ENCODE data around the gene CACNB4. TPM values are rescaled to one million over a fixed set of nuclear protein-coding genes. Genes with fewer than 3 reads are reported as not detected.
"Not testable (repeated sequence)": the region's sequence is repeated elsewhere in the genome, so short reads cannot be mapped to it uniquely, and the experiment has no call there.

CACNB4 gene
- total RNA-seq, 1 donor from 2014 or later = 5.1 TPM

- H3K9me3 Mint-ChIP-seq (ENCODE audit: unreplicated experiment) = peaks cover 2% of the 10 kb centered on the region
- TF ChIP-seq CTCF (IDR thresholded peaks at IDR 0.05; ENCODE audit: partially characterized antibody, unreplicated experiment) = no peak
- H3K4me3 Mint-ChIP-seq (ENCODE audit: unreplicated experiment) = no peak overlapping the region
- no peak overlapping the region for H3K27ac Mint-ChIP-seq (ENCODE audit: unreplicated experiment)
- no peaks in the 10 kb centered on the region for H3K4me1 Mint-ChIP-seq (ENCODE audit: low read depth, unreplicated experiment)
- DNase-seq = no peak
- H3K36me3 Mint-ChIP-seq (ENCODE audit: unreplicated experiment) = peaks cover 3% of the 10 kb centered on the region
- H3K27me3 Mint-ChIP-seq (ENCODE audit: unreplicated experiment) = peaks cover 2% of the 10 kb centered on the region
These were observed 220.6 kb downstream of the CACNB4 start for GRCh38 chr2:151878204-151878603.

- H3K9me3 Mint-ChIP-seq (ENCODE audit: unreplicated experiment); H3K27ac Mint-ChIP-seq (ENCODE audit: unreplicated experiment); H3K27me3 Mint-ChIP-seq (ENCODE audit: unreplicated experiment); H3K36me3 Mint-ChIP-seq (ENCODE audit: unreplicated experiment); H3K4me1 Mint-ChIP-seq (ENCODE audit: low read depth, unreplicated experiment); H3K4me3 Mint-ChIP-seq (ENCODE audit: unreplicated experiment); DNase-seq: not testable (repeated sequence)
These were observed 223.2 kb downstream of the CACNB4 start for GRCh38 chr2:151875631-151876030.

- no peak for DNase-seq
- Mint-ChIP-seq H3K27ac (ENCODE audit: unreplicated experiment) (no peak overlapping the region), H3K4me1 (ENCODE audit: low read depth, unreplicated experiment) (no peaks in the 10 kb centered on the region), H3K27me3 (ENCODE audit: unreplicated experiment) (peaks cover 2% of the 10 kb centered on the region), H3K4me3 (ENCODE audit: unreplicated experiment) (no peak overlapping the region), H3K36me3 (ENCODE audit: unreplicated experiment) (peaks cover 3% of the 10 kb centered on the region), H3K9me3 (ENCODE audit: unreplicated experiment) (peaks cover 3% of the 10 kb centered on the region)
- TF ChIP-seq CTCF (IDR thresholded peaks at IDR 0.05; ENCODE audit: partially characterized antibody, unreplicated experiment) = no peak
These were observed 226.4 kb downstream of the CACNB4 start for GRCh38 chr2:151872463-151872862.

- Mint-ChIP-seq H3K4me1 (ENCODE audit: low read depth, unreplicated experiment) (no peaks in the 10 kb centered on the region), H3K27me3 (ENCODE audit: unreplicated experiment) (no peaks in the 10 kb centered on the region), H3K4me3 (ENCODE audit: unreplicated experiment) (no peak overlapping the region), H3K9me3 (ENCODE audit: unreplicated experiment) (peaks cover 3% of the 10 kb centered on the region), H3K27ac (ENCODE audit: unreplicated experiment) (no peak overlapping the region), H3K36me3 (ENCODE audit: unreplicated experiment) (no peaks in the 10 kb centered on the region)
- DNase-seq = no peak
- no peak for TF ChIP-seq CTCF (IDR thresholded peaks at IDR 0.05; ENCODE audit: partially characterized antibody, unreplicated experiment)
These were observed 229.6 kb downstream of the CACNB4 start for GRCh38 chr2:151869291-151869690.

- H3K27ac Mint-ChIP-seq (ENCODE audit: unreplicated experiment) = no peak overlapping the region
- H3K27me3 Mint-ChIP-seq (ENCODE audit: unreplicated experiment) = no peaks in the 10 kb centered on the region
- no peaks in the 10 kb centered on the region for H3K36me3 Mint-ChIP-seq (ENCODE audit: unreplicated experiment)
- TF ChIP-seq CTCF (IDR thresholded peaks at IDR 0.05; ENCODE audit: partially characterized antibody, unreplicated experiment) = no peak
- DNase-seq = no peak
- no peak overlapping the region for H3K4me3 Mint-ChIP-seq (ENCODE audit: unreplicated experiment)
- no peaks in the 10 kb centered on the region for H3K4me1 Mint-ChIP-seq (ENCODE audit: low read depth, unreplicated experiment)
- H3K9me3 Mint-ChIP-seq (ENCODE audit: unreplicated experiment) = no peaks in the 10 kb centered on the region
These were observed 236.1 kb downstream of the CACNB4 start for GRCh38 chr2:151862700-151863099.

GRCh38 chr2:151861174-151861573, 237.7 kb downstream of the CACNB4 start:
- no peaks in the 10 kb centered on the region for H3K9me3 Mint-ChIP-seq (ENCODE audit: unreplicated experiment)
- TF ChIP-seq CTCF (IDR thresholded peaks at IDR 0.05; ENCODE audit: partially characterized antibody, unreplicated experiment) = no peak
- no peak for DNase-seq
- H3K27ac Mint-ChIP-seq (ENCODE audit: unreplicated experiment) = no peak overlapping the region
- H3K4me1 Mint-ChIP-seq (ENCODE audit: low read depth, unreplicated experiment) = no peaks in the 10 kb centered on the region
- no peak overlapping the region for H3K4me3 Mint-ChIP-seq (ENCODE audit: unreplicated experiment)
- no peaks in the 10 kb centered on the region for H3K36me3 Mint-ChIP-seq (ENCODE audit: unreplicated experiment)
- H3K27me3 Mint-ChIP-seq (ENCODE audit: unreplicated experiment) = no peaks in the 10 kb centered on the region
